GM12891 (cell line): ENCODE data around the gene APOC3.
"Not testable (repeated sequence)": the region's sequence is repeated elsewhere in the genome, so short reads cannot be mapped to it uniquely, and the experiment has no call there.

Experiments
- DNase-seq: peaks from one replicate; pipeline ENCODE4 v3.0.0; 2011; ENCODE audit warnings: low spot score; ENCODE audit not compliant: insufficient read length
- FAIRE-seq: peaks from 2 replicates; lab custom pipeline; 2011; peaks lifted over from hg19 to GRCh38; lab: Jason Lieb, UNC
- PAX5 ChIP-seq: IDR thresholded peaks from 2 replicates; pipeline ENCODE4 v1.6.1; 2011; ENCODE audit warnings: low read length, moderate library complexity, mild to moderate bottlenecking; ENCODE audit not compliant: insufficient read depth, severe bottlenecking
- POLR2A ChIP-seq: IDR thresholded peaks from 2 replicates; pipeline ENCODE4 v1.6.1; 2011; ENCODE audit warnings: low read depth, low read length, control low read depth
- POLR2AphosphoS5 ChIP-seq: IDR thresholded peaks from 2 replicates; pipeline ENCODE4 v1.6.1; 2011; ENCODE audit warnings: low read depth, low read length, control low read depth
- POU2F2 ChIP-seq: IDR thresholded peaks from 2 replicates; pipeline ENCODE4 v1.6.1; 2011; ENCODE audit warnings: low read depth, mild to moderate bottlenecking, control low read depth, low read length, moderate library complexity
- SPI1 ChIP-seq: IDR thresholded peaks from 2 replicates; pipeline ENCODE4 v1.6.1; 2011; ENCODE audit warnings: low read depth, low read length, control low read depth
- TAF1 ChIP-seq: IDR thresholded peaks from 2 replicates; pipeline ENCODE4 v1.6.1; 2011; ENCODE audit warnings: low read depth, low read length, control low read depth

Gene APOC3

GRCh38 chr11:116791002-116791812 lies 38.5 kb upstream of the APOC3 start:
- TF ChIP-seq SPI1 (no peak), TAF1 (no peak), POLR2A (no peak), POLR2AphosphoS5 (no peak), POU2F2 (no peak)
- peak; percentile 76 for DNase-seq
- peak; percentile 86 for FAIRE-seq

DNA sequence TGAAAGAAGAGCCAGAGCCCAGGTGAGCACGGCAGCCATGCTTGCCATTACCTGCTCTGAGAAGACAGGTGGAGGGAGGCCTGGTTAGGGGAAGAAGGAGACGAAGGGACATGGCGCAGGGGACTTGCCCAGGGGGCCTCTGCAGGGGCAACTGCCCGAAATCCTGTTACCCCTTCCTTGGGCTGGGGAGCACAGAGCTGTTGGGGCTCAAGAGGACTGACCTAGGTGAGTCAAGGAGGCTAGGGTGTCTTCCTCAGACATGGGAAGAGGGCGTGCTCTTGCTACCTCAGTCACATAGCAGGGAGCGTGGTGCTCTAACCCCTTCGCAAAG lies 37.9 kb upstream of the APOC3 start, which contains the start of gene APOA5:
Gene APOA5 (minus strand): TSS at position 67 of the 331 bp plus-strand sequence. CDS start 19 bp downstream, at position 48.
- FAIRE-seq (no peak), DNase-seq (no peak)
- TF ChIP-seq TAF1 = no peak
- TF ChIP-seq PAX5 = no peak
- no peak for TF ChIP-seq SPI1
- TF ChIP-seq POLR2A = no peak
- no peak for TF ChIP-seq POLR2AphosphoS5
- no peak for TF ChIP-seq POU2F2

DNA sequence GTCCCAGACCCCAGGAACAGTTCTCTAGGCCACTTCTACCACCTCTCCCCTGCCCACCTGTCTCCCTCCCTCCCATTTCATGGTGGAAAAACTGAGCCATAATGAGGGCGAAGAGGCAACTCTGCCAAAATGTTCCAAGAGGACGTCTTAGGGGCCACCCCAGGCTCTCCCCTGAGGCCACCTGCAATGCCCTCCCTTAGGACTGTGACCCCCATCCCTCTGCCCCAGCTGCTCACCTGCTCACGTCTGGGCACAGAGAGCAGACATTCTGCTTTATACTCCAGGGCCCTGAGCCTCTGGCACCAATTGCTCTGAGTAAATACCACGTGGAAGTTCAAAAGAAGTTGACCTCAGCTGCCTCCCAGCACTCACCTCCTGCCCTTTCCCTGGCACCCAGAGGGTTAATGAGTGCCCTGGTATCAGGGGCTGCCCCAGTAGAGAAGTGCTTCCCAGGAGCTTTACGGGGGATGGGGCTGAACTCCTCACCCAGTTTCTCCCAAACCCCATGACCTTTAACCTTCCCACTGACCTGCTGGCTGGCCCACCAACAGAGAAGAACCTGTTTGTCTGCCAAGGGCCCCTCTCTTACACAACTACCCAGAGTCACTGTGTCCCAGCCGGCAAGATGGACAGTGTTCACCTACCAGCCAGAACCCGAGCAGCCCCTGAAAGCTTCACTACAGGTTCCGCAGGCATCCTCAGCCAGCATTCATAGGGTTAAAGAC lies 37.4 kb upstream of the APOC3 start:
- FAIRE-seq = no peak
- TF ChIP-seq POLR2AphosphoS5 = no peak

DNA sequence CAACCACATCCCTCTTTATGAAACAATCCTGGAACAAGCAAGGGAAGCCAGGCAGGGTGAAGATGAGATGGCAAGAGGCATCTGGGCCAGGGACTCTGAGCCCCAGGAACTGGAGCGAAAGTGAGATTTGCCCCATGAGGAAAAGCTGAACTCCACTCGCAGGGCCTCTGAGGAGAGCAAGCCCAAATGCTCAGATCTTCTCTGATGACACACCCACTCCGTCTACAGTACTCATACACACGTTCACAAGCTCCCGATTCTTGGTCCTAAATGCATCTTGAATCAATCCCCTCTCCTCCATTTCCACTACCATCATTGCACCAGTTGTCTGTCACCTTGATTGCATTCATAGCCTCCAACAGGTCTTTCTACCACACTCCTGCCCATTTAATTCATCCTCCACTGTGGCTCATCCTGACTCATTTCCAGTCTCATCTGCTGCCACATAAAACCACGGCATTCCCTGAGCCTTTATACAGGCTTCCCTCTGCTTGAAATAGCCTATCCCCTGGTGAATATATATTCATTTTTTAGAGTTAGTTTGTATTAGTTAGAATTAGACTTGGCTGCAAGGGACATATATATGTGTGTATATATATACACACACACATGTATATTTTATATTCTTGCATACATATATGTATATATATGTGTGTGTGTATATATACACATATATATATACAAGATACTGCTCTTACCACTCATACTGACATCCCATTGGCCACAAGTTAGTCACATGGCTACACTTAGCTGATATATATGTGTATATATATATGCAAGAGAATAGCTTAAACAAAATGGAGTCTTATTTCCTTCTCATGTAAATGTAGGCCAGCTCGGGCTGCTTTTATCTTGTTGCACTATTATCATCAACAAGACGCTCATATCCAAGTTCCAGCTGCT lies 36.6 kb upstream of the APOC3 start:
- DNase-seq (no peak), FAIRE-seq (no peak)
- TF ChIP-seq TAF1 = no peak
- TF ChIP-seq SPI1 = no peak
- TF ChIP-seq PAX5 = no peak
- TF ChIP-seq POLR2AphosphoS5 = no peak
- no peak for TF ChIP-seq POLR2A
- no peak for TF ChIP-seq POU2F2

More for the DNA sequence above, 37.4 kb upstream of the APOC3 start:
- no peak for DNase-seq

GRCh38 chr11:116793772-116794097 lies 36.0 kb upstream of the APOC3 start:
- FAIRE-seq (no peak), DNase-seq (no peak)
- TF ChIP-seq POU2F2 (no peak), POLR2A (no peak), SPI1 (no peak), PAX5 (no peak), TAF1 (no peak), POLR2AphosphoS5 (no peak)

GRCh38 chr11:116794851-116795250 lies 34.9 kb upstream of the APOC3 start:
- no peak for DNase-seq
- TF ChIP-seq SPI1 (no peak), TAF1 (no peak), POLR2A (no peak), POU2F2 (no peak), POLR2AphosphoS5 (no peak), PAX5 (no peak)
- no peak for FAIRE-seq

DNA sequence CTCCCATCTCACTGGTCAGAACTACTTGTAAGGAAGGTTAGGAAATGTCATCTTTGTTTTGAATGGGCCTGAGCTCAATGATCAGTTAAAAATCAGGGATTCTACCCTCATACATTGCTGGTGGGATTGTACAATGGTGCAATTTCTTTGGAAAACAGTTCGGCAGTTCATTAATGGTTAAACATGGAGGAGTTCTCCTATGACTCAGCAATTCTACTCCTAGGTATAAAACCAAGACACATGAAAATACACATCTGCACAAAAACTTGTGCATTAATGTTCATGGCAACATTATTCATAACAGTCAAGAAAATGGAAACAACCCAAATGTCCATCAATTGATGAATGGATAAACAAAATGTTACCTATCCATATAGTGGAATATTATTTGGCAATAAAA lies 33.2 kb upstream of the APOC3 start:
- DNase-seq (no peak), FAIRE-seq (no peak)
- TF ChIP-seq TAF1 (no peak), SPI1 (no peak)

GRCh38 chr11:116797816-116798215 lies 31.9 kb upstream of the APOC3 start:
- FAIRE-seq (no peak), DNase-seq (no peak)
- TF ChIP-seq POLR2A = no peak
- TF ChIP-seq TAF1 = no peak
- TF ChIP-seq POLR2AphosphoS5 = no peak
- no peak for TF ChIP-seq POU2F2
- TF ChIP-seq SPI1 = no peak
- TF ChIP-seq PAX5 = no peak

DNA sequence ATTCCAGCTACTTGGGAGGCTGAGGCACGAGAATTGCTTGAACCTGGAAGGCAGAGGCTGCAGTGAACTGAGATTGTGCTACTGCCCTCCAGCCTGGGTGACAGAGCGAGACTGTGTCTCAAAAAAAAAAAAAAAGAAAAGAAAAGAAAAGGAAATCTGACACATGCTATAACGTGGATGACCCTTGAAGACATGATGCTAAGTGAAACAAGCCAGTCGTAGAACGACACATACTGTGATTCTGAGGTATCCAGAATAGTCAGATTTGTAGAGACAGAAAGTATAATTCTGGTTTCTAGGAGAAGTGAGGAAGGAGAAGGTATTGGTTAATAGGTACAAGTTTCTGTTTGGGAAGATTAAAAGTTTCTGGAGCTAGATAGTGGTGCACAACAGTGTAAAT lies 31.3 kb upstream of the APOC3 start:
- no peak for DNase-seq

DNA sequence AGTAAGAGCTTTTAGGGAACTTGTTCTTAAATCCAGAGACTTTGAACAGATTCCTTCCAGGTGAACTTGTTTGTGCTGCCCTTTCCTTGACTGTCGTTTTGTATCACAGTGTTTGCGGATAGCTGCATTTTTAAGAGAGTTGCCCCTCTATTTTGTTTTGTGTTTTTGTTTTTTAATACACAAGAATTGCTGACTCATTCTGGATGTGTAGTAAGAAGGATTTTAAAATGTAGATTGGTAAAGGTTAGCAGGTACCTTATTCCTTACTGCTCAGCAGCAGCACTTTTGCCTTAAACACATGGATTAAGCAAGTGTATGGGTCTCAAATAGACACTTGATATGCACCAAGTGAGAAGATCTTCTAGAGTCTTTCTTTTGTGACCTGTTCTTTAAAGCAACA lies 29.1 kb upstream of the APOC3 start:
- FAIRE-seq (no peak), DNase-seq (no peak)
- no peak for TF ChIP-seq SPI1
- no peak for TF ChIP-seq POLR2AphosphoS5
- no peak for TF ChIP-seq PAX5
- TF ChIP-seq TAF1 = no peak
- TF ChIP-seq POLR2A = no peak
- no peak for TF ChIP-seq POU2F2

More for the DNA sequence above, 31.3 kb upstream of the APOC3 start:
- no peak for FAIRE-seq
- TF ChIP-seq POU2F2 = no peak
- TF ChIP-seq POLR2A = no peak
- TF ChIP-seq TAF1 = no peak
- TF ChIP-seq SPI1 = no peak
- TF ChIP-seq PAX5 = no peak
- no peak for TF ChIP-seq POLR2AphosphoS5

DNA sequence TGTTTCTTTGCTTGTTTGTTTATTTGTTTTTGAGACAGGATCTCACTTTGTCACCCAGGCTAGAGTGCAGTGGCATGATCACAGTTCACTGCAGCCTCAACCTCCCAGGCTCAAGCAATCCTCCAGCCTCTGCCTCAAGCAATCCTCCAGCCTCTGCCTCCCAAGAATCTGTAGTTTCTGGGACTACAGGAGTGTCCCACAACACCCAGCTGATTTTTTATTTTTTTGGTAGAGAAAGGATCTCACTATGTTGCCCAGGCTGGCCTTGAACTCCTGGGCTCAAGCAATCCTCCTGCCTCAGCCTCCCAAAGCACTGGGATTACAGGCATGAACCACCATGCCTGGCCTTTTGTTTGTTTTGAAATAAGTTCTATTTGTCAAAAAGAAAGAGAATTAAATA lies 28.0 kb upstream of the APOC3 start:
- DNase-seq, FAIRE-seq: not testable (repeated sequence)
